ENCODE results near the gene PARD3.

GRCh38 chr10:34816085-34816496 is 995 bp upstream of the PARD3 start:
- no peak for TF ChIP-seq CTCF (IDR thresholded peaks at IDR 0.05)
- no peak for TF ChIP-seq POLR2A (IDR thresholded peaks at IDR 0.05)
